ENCODE data around the gene CYP4F8.
"Not testable (repeated sequence)": the region's sequence is repeated elsewhere in the genome, so short reads cannot be mapped to it uniquely, and the experiment has no call there.

Gene CYP4F8

GRCh38 chr19:15595069-15595468 lies 19.9 kb upstream of the CYP4F8 start:
- no peaks in the 10 kb centered on the region for H3F3A ChIP-seq (ENCODE audit: insufficient read depth, low read length)
- H3K9me2 ChIP-seq (ENCODE audit: low read depth, low read length): no peaks in the 10 kb centered on the region
- no peak overlapping the region for H3K4me3 ChIP-seq (ENCODE audit: low read depth, low read length, poor library complexity, severe bottlenecking)
- no peaks in the 10 kb centered on the region for H3K36me3 ChIP-seq (ENCODE audit: insufficient read depth, low read length)
- H3K9ac ChIP-seq (ENCODE audit: low read length): no peak overlapping the region
- H2AFZ ChIP-seq (ENCODE audit: low read length): no peak overlapping the region
- no peaks in the 10 kb centered on the region for H3K79me2 ChIP-seq (ENCODE audit: insufficient read depth, low read length)
- H3K4me2 ChIP-seq (ENCODE audit: low read length): no peak overlapping the region
- H3K27ac ChIP-seq (ENCODE audit: low read depth, low read length, poor library complexity, severe bottlenecking): no peak overlapping the region
- H3K27me3 ChIP-seq (ENCODE audit: insufficient read depth, low read length): no peaks in the 10 kb centered on the region
- no peak for TF ChIP-seq CTCF (IDR thresholded peaks at IDR 0.05; ENCODE audit: low read length)
- no peak for TF ChIP-seq EZH2 (IDR thresholded peaks at IDR 0.05; ENCODE audit: borderline replicate concordance, low read length)
- H4K20me1 ChIP-seq (ENCODE audit: insufficient read depth, low read length): no peaks in the 10 kb centered on the region
- no peaks in the 10 kb centered on the region for H3K9me3 ChIP-seq (ENCODE audit: low read length)
- no peaks in the 10 kb centered on the region for H3K4me1 ChIP-seq (ENCODE audit: insufficient read depth, low read length, severe bottlenecking)

GRCh38 chr19:15607978-15608925 lies 6.8 kb upstream of the CYP4F8 start:
- not testable (repeated sequence) for H3F3A ChIP-seq (ENCODE audit: insufficient read depth, low read length); H2AFZ ChIP-seq (ENCODE audit: low read length); H3K79me2 ChIP-seq (ENCODE audit: insufficient read depth, low read length); H3K27ac ChIP-seq (ENCODE audit: low read depth, low read length, poor library complexity, severe bottlenecking); H4K20me1 ChIP-seq (ENCODE audit: insufficient read depth, low read length); H3K36me3 ChIP-seq (ENCODE audit: insufficient read depth, low read length); H3K4me2 ChIP-seq (ENCODE audit: low read length); H3K4me1 ChIP-seq (ENCODE audit: insufficient read depth, low read length, severe bottlenecking); H3K4me3 ChIP-seq (ENCODE audit: low read depth, low read length, poor library complexity, severe bottlenecking); H3K9me2 ChIP-seq (ENCODE audit: low read depth, low read length); H3K27me3 ChIP-seq (ENCODE audit: insufficient read depth, low read length); H3K9ac ChIP-seq (ENCODE audit: low read length); H3K9me3 ChIP-seq (ENCODE audit: low read length)

GRCh38 chr19:15609261-15609660 lies 5.8 kb upstream of the CYP4F8 start:
- H3K9me3 ChIP-seq (ENCODE audit: low read length): no peaks in the 10 kb centered on the region
- no peaks in the 10 kb centered on the region for H3K27me3 ChIP-seq (ENCODE audit: insufficient read depth, low read length)
- no peaks in the 10 kb centered on the region for H3F3A ChIP-seq (ENCODE audit: insufficient read depth, low read length)
- no peak overlapping the region for H3K4me3 ChIP-seq (ENCODE audit: low read depth, low read length, poor library complexity, severe bottlenecking)
- H3K4me2 ChIP-seq (ENCODE audit: low read length): no peak overlapping the region
- no peaks in the 10 kb centered on the region for H3K4me1 ChIP-seq (ENCODE audit: insufficient read depth, low read length, severe bottlenecking)
- no peaks in the 10 kb centered on the region for H4K20me1 ChIP-seq (ENCODE audit: insufficient read depth, low read length)
- no peaks in the 10 kb centered on the region for H3K79me2 ChIP-seq (ENCODE audit: insufficient read depth, low read length)
- no peaks in the 10 kb centered on the region for H3K36me3 ChIP-seq (ENCODE audit: insufficient read depth, low read length)
- H2AFZ ChIP-seq (ENCODE audit: low read length): no peak overlapping the region
- no peak overlapping the region for H3K27ac ChIP-seq (ENCODE audit: low read depth, low read length, poor library complexity, severe bottlenecking)
- no peak for TF ChIP-seq CTCF (IDR thresholded peaks at IDR 0.05; ENCODE audit: low read length)
- TF ChIP-seq EZH2 (IDR thresholded peaks at IDR 0.05; ENCODE audit: borderline replicate concordance, low read length): no peak
- H3K9ac ChIP-seq (ENCODE audit: low read length): no peak overlapping the region
- H3K9me2 ChIP-seq (ENCODE audit: low read depth, low read length): no peaks in the 10 kb centered on the region

- Histone ChIP-seq H3K36me3 (ENCODE audit: insufficient read depth, low read length) (no peaks in the 10 kb centered on the region), H4K20me1 (ENCODE audit: insufficient read depth, low read length) (no peaks in the 10 kb centered on the region), H3K9me3 (ENCODE audit: low read length) (no peaks in the 10 kb centered on the region), H3K27me3 (ENCODE audit: insufficient read depth, low read length) (no peaks in the 10 kb centered on the region), H3K27ac (ENCODE audit: low read depth, low read length, poor library complexity, severe bottlenecking) (no peak overlapping the region), H3K4me2 (ENCODE audit: low read length) (no peak overlapping the region), H3K4me1 (ENCODE audit: insufficient read depth, low read length, severe bottlenecking) (no peaks in the 10 kb centered on the region), H3K9me2 (ENCODE audit: low read depth, low read length) (no peaks in the 10 kb centered on the region), H2AFZ (ENCODE audit: low read length) (no peak overlapping the region), H3K79me2 (ENCODE audit: insufficient read depth, low read length) (no peaks in the 10 kb centered on the region), H3F3A (ENCODE audit: insufficient read depth, low read length) (no peaks in the 10 kb centered on the region), H3K4me3 (ENCODE audit: low read depth, low read length, poor library complexity, severe bottlenecking) (no peak overlapping the region), H3K9ac (ENCODE audit: low read length) (no peak overlapping the region)
- no peak for TF ChIP-seq EZH2 (IDR thresholded peaks at IDR 0.05; ENCODE audit: borderline replicate concordance, low read length)
- no peak for TF ChIP-seq CTCF (IDR thresholded peaks at IDR 0.05; ENCODE audit: low read length)
Observed at GRCh38 chr19:15612342-15612741, 2.7 kb upstream of the CYP4F8 start.
